RWPE1 (cell line): ENCODE measurements around the gene PANK3.
A peak's percentile ranks its signal among the peaks of the same experiment; 100 is the strongest.

Experiments used
- CTCF ChIA-PET: fragments of 350-600 bp; sonication (Branson Sonifier 250); formaldehyde crosslinking; extraction: SDS; loops from one replicate; lab custom pipeline; 2021; lab: Yijun Ruan, JAX
- POLR2A ChIA-PET: fragments of 400-600 bp; formaldehyde crosslinking; extraction: SDS; loops from one replicate; lab custom pipeline; 2020; ENCODE audit warnings: antibody characterized with exemption; ENCODE audit not compliant: low non-redundant PET; lab: Yijun Ruan, JAX
- DNase-seq: peaks from one replicate; pipeline ENCODE4 v3.0.0; 2012; ENCODE audit warnings: low spot score
- H3K27ac ChIP-seq: fragments of 450-650 bp; 2 replicates; pipeline ENCODE4 v1.5.1; 2017
- TF ChIP-seq, protein P1 (sequence below): fragments of 450-650 bp; conservative IDR thresholded peaks from 2 replicates; pipeline ENCODE4 v1.5.1; 2017; ENCODE audit warnings: low read depth, mild to moderate bottlenecking

The PANK3 gene

DNA sequence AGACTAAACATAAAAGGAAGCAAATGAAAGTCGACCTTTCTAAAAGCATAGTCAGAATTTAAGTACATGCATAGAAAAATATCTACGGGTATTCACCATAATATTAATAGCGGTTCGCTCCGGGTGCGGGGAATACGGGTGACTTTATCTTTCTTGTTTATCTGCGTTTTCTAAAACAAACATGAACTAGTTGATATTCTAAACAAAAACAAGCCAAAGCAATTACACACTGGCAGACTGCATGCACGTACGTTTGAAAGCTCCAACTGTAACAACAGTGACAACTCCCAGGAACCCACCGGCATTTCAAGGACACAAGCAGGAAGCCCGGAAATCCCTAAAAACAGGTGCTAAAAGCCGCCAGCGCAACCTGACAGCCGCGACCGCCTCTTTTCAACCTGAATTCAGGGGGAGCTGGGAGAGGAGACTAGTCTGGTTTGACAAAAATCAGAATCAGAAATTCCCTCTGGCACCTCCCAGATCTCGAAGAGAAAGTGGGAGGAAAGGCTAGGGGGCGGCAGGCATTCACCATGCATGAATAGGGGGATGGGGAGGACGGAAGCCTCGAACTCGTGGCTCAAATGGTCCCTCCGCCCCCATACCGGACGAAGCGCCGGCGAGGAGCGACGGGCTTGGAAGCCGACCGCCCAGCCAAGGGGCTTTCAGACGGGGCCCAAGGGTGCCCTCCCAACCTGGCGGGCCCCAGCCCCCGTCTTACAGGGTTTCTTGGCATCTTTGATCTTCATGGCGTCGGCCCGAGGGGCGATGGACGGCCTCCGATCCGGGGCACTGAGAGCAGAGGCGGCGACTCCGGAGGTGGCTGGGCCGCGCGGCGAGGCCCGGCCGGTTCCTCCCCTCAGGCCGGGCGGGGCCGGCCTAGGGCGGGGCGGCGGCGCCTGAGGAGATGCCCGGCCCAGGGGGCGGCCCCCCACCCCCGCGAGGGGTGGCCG, at the start of gene PANK3:
TSS of gene PANK3 (minus strand) at position 831 of the 950 bp plus-strand sequence. CDS start at position 746, 85 bp downstream.
- CTCF ChIA-PET, result interaction anchor here (0.6 to 1.1 kb wide), 2 partner anchors 93 to 252 kb away, joined by 3 to 4 read pairs; partner anchors contain the start of gene RARS1
- H3K27ac ChIP-seq, result peak within 1 kb of the TSS; percentile 97
- TF ChIP-seq, protein P1, sequence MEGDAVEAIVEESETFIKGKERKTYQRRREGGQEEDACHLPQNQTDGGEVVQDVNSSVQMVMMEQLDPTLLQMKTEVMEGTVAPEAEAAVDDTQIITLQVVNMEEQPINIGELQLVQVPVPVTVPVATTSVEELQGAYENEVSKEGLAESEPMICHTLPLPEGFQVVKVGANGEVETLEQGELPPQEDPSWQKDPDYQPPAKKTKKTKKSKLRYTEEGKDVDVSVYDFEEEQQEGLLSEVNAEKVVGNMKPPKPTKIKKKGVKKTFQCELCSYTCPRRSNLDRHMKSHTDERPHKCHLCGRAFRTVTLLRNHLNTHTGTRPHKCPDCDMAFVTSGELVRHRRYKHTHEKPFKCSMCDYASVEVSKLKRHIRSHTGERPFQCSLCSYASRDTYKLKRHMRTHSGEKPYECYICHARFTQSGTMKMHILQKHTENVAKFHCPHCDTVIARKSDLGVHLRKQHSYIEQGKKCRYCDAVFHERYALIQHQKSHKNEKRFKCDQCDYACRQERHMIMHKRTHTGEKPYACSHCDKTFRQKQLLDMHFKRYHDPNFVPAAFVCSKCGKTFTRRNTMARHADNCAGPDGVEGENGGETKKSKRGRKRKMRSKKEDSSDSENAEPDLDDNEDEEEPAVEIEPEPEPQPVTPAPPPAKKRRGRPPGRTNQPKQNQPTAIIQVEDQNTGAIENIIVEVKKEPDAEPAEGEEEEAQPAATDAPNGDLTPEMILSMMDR, result no peak
- POLR2A ChIA-PET, result interaction anchor here (0.9 to 1.0 kb wide), 3 partner anchors 19 to 1005 kb away, joined by 3 to 4 read pairs (median 3); no protein-coding TSS in a partner anchor
- no peak for DNase-seq

DNA sequence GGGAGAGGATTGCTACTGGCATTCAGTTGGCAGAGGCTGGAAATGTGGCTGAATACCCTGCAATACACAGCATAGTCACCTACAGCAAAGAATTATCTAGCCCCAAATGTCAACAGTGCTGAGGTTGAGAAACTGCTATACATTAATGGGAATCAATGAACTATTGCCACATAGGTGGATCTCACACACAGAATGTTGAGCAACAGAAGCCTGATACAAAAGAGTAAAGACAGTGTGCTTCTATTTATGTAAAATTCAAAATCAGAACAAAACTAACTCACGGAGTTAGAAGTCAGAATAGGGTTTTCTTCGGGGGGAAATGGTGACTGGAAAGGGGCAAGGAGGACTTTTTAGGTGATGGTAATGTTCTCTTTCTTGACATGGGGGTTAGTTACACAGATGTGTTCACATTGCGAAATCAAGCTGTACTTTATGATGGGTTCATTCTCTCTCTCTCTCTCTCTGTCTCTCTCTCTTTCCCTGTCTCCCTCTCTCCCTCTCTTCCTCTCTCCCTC, 45.7 kb upstream of the PANK3 start:
- ChIA-PET POLR2A (no interaction called here), CTCF (interaction anchor here (0.8 kb wide), 1 partner anchor 23 kb away, joined by 3 read pairs; no protein-coding TSS in a partner anchor)
- TF ChIP-seq, protein P1, result no peak
- no peak overlapping the region for H3K27ac ChIP-seq
- no peak for DNase-seq

DNA sequence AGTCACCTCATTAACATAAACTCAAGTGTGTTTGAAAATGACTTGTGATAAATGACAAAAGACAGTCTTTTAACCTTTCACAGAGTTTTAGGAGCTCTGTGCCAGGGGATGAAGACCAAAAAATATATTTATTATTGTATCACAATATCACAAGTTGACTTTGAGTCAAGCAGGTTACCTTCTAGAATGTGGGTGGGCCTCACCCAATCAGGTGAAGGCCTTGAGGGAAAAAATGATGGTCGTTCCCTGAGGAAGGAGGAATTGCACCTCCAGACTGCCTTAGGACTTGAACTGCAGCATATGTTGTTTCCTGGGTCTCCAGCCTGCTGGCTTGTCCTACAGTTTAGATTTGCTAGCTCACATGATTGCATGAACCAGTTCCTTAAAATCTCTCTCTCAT, 41.6 kb upstream of the PANK3 start:
- TF ChIP-seq, protein P1, result no peak
- H3K27ac ChIP-seq, result no peak overlapping the region
- DNase-seq, result no peak
- CTCF ChIA-PET, result interaction anchor here (0.8 kb wide), 1 partner anchor 844 kb away, joined by 3 read pairs; no protein-coding TSS in a partner anchor
- POLR2A ChIA-PET, result no interaction called here

DNA sequence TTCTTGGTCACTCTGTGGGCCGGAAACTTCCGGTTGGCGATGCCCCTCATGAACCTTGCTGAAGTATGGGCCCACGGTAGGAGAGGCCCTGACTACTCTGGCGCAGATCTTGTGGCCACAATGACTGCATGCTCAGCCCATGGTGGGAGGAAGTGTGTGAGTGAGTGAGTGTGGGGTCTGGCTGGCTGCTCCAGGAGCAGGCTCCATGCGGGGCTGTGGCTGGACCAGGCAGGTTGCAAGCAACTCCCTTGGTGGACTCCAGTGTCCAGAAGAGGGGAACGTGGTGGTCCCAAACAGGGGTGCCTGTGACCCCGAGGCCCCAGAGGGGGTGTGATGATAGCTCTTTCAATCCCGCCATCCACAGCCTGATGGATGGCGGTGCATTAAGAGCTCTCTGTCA, 35.5 kb upstream of the PANK3 start:
- DNase-seq, result no peak
- TF ChIP-seq, protein P1, result no peak
- H3K27ac ChIP-seq, result no peak overlapping the region
- ChIA-PET POLR2A (no interaction called here), CTCF (no interaction called here)

DNA sequence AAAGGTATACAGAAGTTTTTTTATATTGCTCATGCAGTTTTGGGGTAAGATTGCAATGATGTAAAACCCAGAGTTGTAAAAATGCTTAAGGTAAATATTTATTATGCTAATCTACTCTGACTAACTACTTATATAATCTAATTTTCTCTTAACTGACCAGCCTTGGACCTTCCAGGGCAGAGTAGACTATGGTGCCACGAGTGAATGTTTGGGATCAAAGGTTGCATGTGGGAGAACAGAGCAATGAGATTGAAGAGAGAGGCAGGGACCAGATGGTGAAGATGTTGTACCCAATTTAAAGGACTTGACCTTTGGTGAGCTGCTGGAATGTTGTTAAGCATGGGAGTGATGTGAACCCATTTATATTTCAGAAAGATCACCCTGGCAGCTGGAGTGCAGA, 34.8 kb upstream of the PANK3 start:
- H3K27ac ChIP-seq, result no peak overlapping the region
- no peak for DNase-seq
- TF ChIP-seq, protein P1, result no peak
- ChIA-PET CTCF (no interaction called here), POLR2A (no interaction called here)

DNA sequence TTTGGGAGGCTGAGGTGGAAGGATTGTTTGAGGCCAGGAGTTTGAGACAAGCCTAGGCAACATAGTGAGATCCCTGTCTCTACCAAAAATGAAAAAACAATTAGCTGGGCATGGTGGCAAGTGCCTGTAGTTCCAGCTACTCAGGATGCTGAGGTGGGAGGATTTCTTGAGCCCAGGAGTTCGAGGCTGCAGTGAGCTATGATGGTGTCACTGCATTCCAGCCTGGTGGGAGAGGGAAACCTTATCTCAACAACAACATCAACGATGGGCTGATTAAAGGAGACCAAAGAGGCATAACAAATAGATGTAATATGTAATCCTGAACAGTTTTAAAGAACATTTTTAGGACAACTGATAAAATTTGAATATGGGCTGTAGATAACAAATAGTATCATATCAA, 34.2 kb upstream of the PANK3 start:
- no peak overlapping the region for H3K27ac ChIP-seq
- DNase-seq, result no peak
- ChIA-PET POLR2A (no interaction called here), CTCF (no interaction called here)
- TF ChIP-seq, protein P1, result no peak
